Karpas-422 (cell line): ENCODE measurements around the gene GFM1. TPM values are rescaled to one million over a fixed set of nuclear protein-coding genes. Genes with fewer than 3 reads are reported as not detected.

Experiments
- DNase-seq: peaks from one replicate; pipeline ENCODE4 v3.0.0-alpha.2; 2015
- H2AFZ ChIP-seq: fragments of 200-600 bp; sonication (generic); 2 replicates; pipeline ENCODE4 v1.6.1; 2014; ENCODE audit warnings: antibody characterized with exemption, low read length, mixed read lengths
- H3K27ac ChIP-seq: fragments of 200-600 bp; sonication (generic); 2 replicates; pipeline ENCODE4 v1.5.1; 2014; ENCODE audit warnings: mild to moderate bottlenecking, low read length, moderate library complexity
- H3K27me3 ChIP-seq: fragments of 200-600 bp; sonication (generic); 2 replicates; pipeline ENCODE4 v1.6.1; 2014; ENCODE audit warnings: low read length, mixed read lengths
- H3K36me3 ChIP-seq: fragments of 200-600 bp; sonication (generic); 2 replicates; pipeline ENCODE4 v1.6.1; 2014; ENCODE audit warnings: low read length, mixed read lengths; ENCODE audit not compliant: insufficient read depth
- H3K4me1 ChIP-seq: fragments of 200-600 bp; sonication (generic); 2 replicates; pipeline ENCODE4 v1.6.1; 2014; ENCODE audit warnings: mild to moderate bottlenecking, low read length, mixed read lengths
- H3K4me2 ChIP-seq: fragments of 200-600 bp; sonication (generic); 2 replicates; pipeline ENCODE4 v1.6.1; 2014; ENCODE audit warnings: low read length, low read depth, mild to moderate bottlenecking; ENCODE audit not compliant: poor library complexity, severe bottlenecking
- H3K4me3 ChIP-seq: fragments of 200-600 bp; sonication (generic); 2 replicates; pipeline ENCODE4 v1.5.1; 2014; ENCODE audit warnings: mild to moderate bottlenecking, antibody characterized with exemption, low read length, mixed read lengths
- H3K79me2 ChIP-seq: fragments of 200-600 bp; sonication (generic); 2 replicates; pipeline ENCODE4 v1.6.1; 2014; ENCODE audit warnings: mild to moderate bottlenecking, low read length, mixed read lengths
- H3K9ac ChIP-seq: fragments of 200-600 bp; sonication (generic); 2 replicates; pipeline ENCODE4 v1.6.0; 2014; ENCODE audit warnings: low read length
- H3K9me2 ChIP-seq: fragments of 200-600 bp; sonication (generic), shearing (Covaris generic); replicated peaks from 2 replicates; pipeline ENCODE4 v1.6.0; 2014; ENCODE audit warnings: mild to moderate bottlenecking, low read length, moderate library complexity; ENCODE audit not compliant: insufficient read depth
- H3K9me3 ChIP-seq: fragments of 300-700, 200-600 bp; sonication (generic); 2 replicates; pipeline ENCODE4 v1.6.1; 2014; ENCODE audit warnings: low read length, mixed read lengths
- H4K20me1 ChIP-seq: fragments of 200-600 bp; sonication (generic); 2 replicates; pipeline ENCODE4 v1.6.1; 2014; ENCODE audit warnings: mild to moderate bottlenecking, antibody characterized with exemption, low read length, low read depth; ENCODE audit not compliant: insufficient read depth
- total RNA-seq: library from RNA; depleted of rRNA; stranded (reverse); fragments of >200 nt; shearing (Covaris generic); gene quantifications from 2 replicates; pipeline ENCODE4 v1.2.3, GENCODE V29; 2014; ENCODE audit warnings: low replicate concordance

The GFM1 gene
- total RNA-seq, 1 experiment from 2014 or later: 74.1 TPM

- Histone ChIP-seq H4K20me1 (no peaks in the 10 kb centered on the region), H3K4me3 (no peak overlapping the region), H3K4me1 (peaks cover 4% of the 10 kb centered on the region; the same call in 1 of the 2 replicates), H2AFZ (no peak overlapping the region), H3K27me3 (no peaks in the 10 kb centered on the region), H3K9me2 (no peaks in the 10 kb centered on the region), H3K27ac (no peak overlapping the region), H3K9me3 (no peaks in the 10 kb centered on the region), H3K79me2 (no peaks in the 10 kb centered on the region), H3K9ac (no peak overlapping the region), H3K36me3 (no peaks in the 10 kb centered on the region), H3K4me2 (no peak overlapping the region)
- DNase-seq: no peak
Observed at GRCh38 chr3:158723991-158724390, 79.7 kb downstream of the GFM1 start.

GRCh38 chr3:158725348-158726011, 81.2 kb downstream of the GFM1 start:
- peaks cover 4% of the 10 kb centered on the region; the same call in 1 of the 2 replicates for H3K4me1 ChIP-seq
- no peak overlapping the region for H2AFZ ChIP-seq
- H3K9me3 ChIP-seq: no peaks in the 10 kb centered on the region
- H3K4me2 ChIP-seq: no peak overlapping the region
- H3K27me3 ChIP-seq: no peaks in the 10 kb centered on the region
- H3K9me2 ChIP-seq: no peaks in the 10 kb centered on the region
- H3K36me3 ChIP-seq: no peaks in the 10 kb centered on the region
- no peak overlapping the region for H3K9ac ChIP-seq
- no peak overlapping the region for H3K27ac ChIP-seq
- H3K4me3 ChIP-seq: no peak overlapping the region
- no peak for DNase-seq
- H4K20me1 ChIP-seq: no peaks in the 10 kb centered on the region
- H3K79me2 ChIP-seq: no peaks in the 10 kb centered on the region

- DNase-seq: peak; percentile 87
- peaks cover 4% of the 10 kb centered on the region; the same call in 1 of the 2 replicates for H3K4me1 ChIP-seq
- H3K9ac ChIP-seq: peak overlapping the region; percentile 18; the same call in 1 of the 2 replicates
- no peak overlapping the region for H2AFZ ChIP-seq
- peaks cover 4% of the 10 kb centered on the region for H3K36me3 ChIP-seq
- H3K27me3 ChIP-seq: no peaks in the 10 kb centered on the region
- H3K79me2 ChIP-seq: no peaks in the 10 kb centered on the region
- H3K27ac ChIP-seq: no peak overlapping the region
- H3K9me2 ChIP-seq: no peaks in the 10 kb centered on the region
- peak overlapping the region; percentile 45 for H3K4me2 ChIP-seq
- H3K9me3 ChIP-seq: no peaks in the 10 kb centered on the region
- no peak overlapping the region for H3K4me3 ChIP-seq
- no peaks in the 10 kb centered on the region for H4K20me1 ChIP-seq
Observed at GRCh38 chr3:158727206-158728060, 83.1 kb downstream of the GFM1 start.

GRCh38 chr3:158728061-158728377, 83.7 kb downstream of the GFM1 start:
- Histone ChIP-seq H3K4me2 (peak overlapping the region; percentile 45), H3K9ac (peak overlapping the region; percentile 18; the same call in 1 of the 2 replicates), H3K4me3 (no peak overlapping the region), H2AFZ (no peak overlapping the region), H4K20me1 (no peaks in the 10 kb centered on the region), H3K79me2 (no peaks in the 10 kb centered on the region), H3K36me3 (peaks cover 4% of the 10 kb centered on the region), H3K9me2 (no peaks in the 10 kb centered on the region), H3K9me3 (no peaks in the 10 kb centered on the region), H3K4me1 (peaks cover 4% of the 10 kb centered on the region; the same call in 1 of the 2 replicates), H3K27ac (no peak overlapping the region), H3K27me3 (no peaks in the 10 kb centered on the region)
- DNase-seq: no peak

GRCh38 chr3:158728851-158729250, 84.5 kb downstream of the GFM1 start:
- Histone ChIP-seq H2AFZ (no peak overlapping the region), H3K9me2 (no peaks in the 10 kb centered on the region), H3K79me2 (no peaks in the 10 kb centered on the region), H3K27ac (no peak overlapping the region), H3K4me3 (no peak overlapping the region), H3K36me3 (peaks cover 4% of the 10 kb centered on the region), H3K9me3 (no peaks in the 10 kb centered on the region), H3K4me1 (peaks cover 4% of the 10 kb centered on the region; the same call in 1 of the 2 replicates), H3K9ac (no peak overlapping the region), H3K4me2 (no peak overlapping the region), H3K27me3 (no peaks in the 10 kb centered on the region), H4K20me1 (no peaks in the 10 kb centered on the region)
- DNase-seq: no peak

GRCh38 chr3:158731486-158731885, 87.2 kb downstream of the GFM1 start:
- Histone ChIP-seq H3K4me3 (no peak overlapping the region), H3K27me3 (no peaks in the 10 kb centered on the region), H3K9ac (no peak overlapping the region), H2AFZ (no peak overlapping the region), H3K4me2 (no peak overlapping the region), H3K36me3 (peaks cover 4% of the 10 kb centered on the region), H3K9me2 (no peaks in the 10 kb centered on the region), H3K79me2 (no peaks in the 10 kb centered on the region), H3K27ac (no peak overlapping the region), H3K9me3 (peaks cover 3% of the 10 kb centered on the region; the same call in 1 of the 2 replicates), H4K20me1 (no peaks in the 10 kb centered on the region), H3K4me1 (peaks cover 4% of the 10 kb centered on the region; the same call in 1 of the 2 replicates)
- DNase-seq: no peak

GRCh38 chr3:158731938-158732855, 87.9 kb downstream of the GFM1 start, which contains the start of gene RARRES1:
Gene RARRES1 (minus strand): TSS chr3:158732457. CDS start chr3:158732415, 42 bp downstream.
- Histone ChIP-seq H3K9me2 (no peaks in the 10 kb centered on the region), H3K36me3 (peaks cover 4% of the 10 kb centered on the region), H3K27ac (no peak within 1 kb of the TSS), H3K4me2 (no peak within 1 kb of the TSS), H3K79me2 (no peaks in the 10 kb centered on the region), H3K27me3 (no peaks in the 10 kb centered on the region), H3K9ac (no peak within 1 kb of the TSS), H2AFZ (no peak within 1 kb of the TSS), H3K9me3 (peaks cover 3% of the 10 kb centered on the region; the same call in 1 of the 2 replicates), H3K4me3 (no peak within 1 kb of the TSS), H3K4me1 (peaks cover 4% of the 10 kb centered on the region; the same call in 1 of the 2 replicates), H4K20me1 (no peaks in the 10 kb centered on the region)
- DNase-seq: no peak
